GM10248 (cell line): Measurements from ENCODE around the gene SBNO2.

Experiments used
- CTCF ChIA-PET: fragments of 300-600 bp; sonication (Branson Sonifier 250); formaldehyde crosslinking; extraction: SDS; loops from one replicate; lab custom pipeline; 2021; ENCODE audit warnings: antibody characterized with exemption; lab: Yijun Ruan, JAX
- POLR2A ChIA-PET: fragments of 350-650 bp; sonication (Branson Sonifier 250); formaldehyde crosslinking; extraction: SDS; loops from one replicate; lab custom pipeline; 2020; ENCODE audit warnings: antibody characterized with exemption; lab: Yijun Ruan, JAX
- DNase-seq: peaks from one replicate; pipeline ENCODE4 v3.0.0; 2012; ENCODE audit errors: extremely low spot score
- TF ChIP-seq, protein P1 (sequence below): IDR thresholded peaks from 2 replicates; pipeline ENCODE4 v1.5.1; 2012; ENCODE audit warnings: mild to moderate bottlenecking, low read depth; ENCODE audit errors: extremely low read depth, missing control alignments, control extremely low read depth

SBNO2 gene

GRCh38 chr19:1082928-1083816 lies 90.9 kb downstream of the SBNO2 start:
- no peak for DNase-seq
- ChIA-PET CTCF (interaction anchor here (1.5 to 2.4 kb wide), 2 partner anchors 11 to 16 kb away, joined by 4 to 10 read pairs; partner anchors contain the start of gene ARHGAP45), POLR2A (interaction anchor here (1.0 kb wide), 1 partner anchor 8 kb away, joined by 3 read pairs; no protein-coding TSS in a partner anchor)
- TF ChIP-seq, protein P1, sequence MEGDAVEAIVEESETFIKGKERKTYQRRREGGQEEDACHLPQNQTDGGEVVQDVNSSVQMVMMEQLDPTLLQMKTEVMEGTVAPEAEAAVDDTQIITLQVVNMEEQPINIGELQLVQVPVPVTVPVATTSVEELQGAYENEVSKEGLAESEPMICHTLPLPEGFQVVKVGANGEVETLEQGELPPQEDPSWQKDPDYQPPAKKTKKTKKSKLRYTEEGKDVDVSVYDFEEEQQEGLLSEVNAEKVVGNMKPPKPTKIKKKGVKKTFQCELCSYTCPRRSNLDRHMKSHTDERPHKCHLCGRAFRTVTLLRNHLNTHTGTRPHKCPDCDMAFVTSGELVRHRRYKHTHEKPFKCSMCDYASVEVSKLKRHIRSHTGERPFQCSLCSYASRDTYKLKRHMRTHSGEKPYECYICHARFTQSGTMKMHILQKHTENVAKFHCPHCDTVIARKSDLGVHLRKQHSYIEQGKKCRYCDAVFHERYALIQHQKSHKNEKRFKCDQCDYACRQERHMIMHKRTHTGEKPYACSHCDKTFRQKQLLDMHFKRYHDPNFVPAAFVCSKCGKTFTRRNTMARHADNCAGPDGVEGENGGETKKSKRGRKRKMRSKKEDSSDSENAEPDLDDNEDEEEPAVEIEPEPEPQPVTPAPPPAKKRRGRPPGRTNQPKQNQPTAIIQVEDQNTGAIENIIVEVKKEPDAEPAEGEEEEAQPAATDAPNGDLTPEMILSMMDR = no peak

DNA sequence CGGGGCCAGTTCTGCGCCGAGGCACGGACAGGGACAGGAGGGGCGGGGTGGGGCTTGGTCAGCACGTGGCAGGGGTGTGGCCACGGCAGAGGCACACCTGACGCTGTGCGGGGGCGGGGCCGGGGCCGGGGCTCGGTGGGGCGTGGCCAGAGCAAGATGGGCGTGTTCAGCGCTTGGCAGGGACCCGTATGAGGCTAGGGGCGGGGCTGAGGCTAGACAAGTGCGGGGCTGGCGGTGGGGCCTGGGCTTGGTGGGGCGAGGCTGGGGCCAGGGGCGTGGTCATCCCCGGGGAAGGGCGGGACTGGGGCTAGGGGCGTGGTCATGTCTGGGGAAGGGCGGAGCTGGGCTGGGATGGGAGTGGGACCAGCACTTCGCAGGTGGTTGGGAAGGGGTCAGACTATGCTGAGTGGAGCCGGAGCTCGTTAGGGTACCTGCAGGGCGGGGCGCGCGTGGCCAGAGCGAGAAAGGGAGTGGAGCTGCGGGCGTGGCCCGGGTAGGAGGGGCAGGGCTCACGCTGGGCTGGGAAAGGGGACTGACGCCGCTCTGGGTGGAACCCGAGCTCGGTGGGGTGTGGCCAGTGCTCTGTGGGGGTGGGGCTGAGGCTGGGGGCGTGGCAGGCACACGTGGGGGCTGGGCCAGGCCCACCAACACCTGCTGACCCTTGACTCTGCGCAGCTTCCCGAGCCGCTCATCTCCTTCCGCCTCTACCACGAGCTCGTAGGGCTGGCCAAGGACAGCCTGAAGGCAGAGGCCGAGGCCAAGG lies 91.7 kb downstream of the SBNO2 start:
- peak; percentile 83 for DNase-seq
- POLR2A ChIA-PET = interaction anchor here (0.6 kb wide), 1 partner anchor 8 kb away, joined by 4 read pairs; no protein-coding TSS in a partner anchor
- CTCF ChIA-PET = interaction anchor here (1.5 kb wide), 1 partner anchor 15 kb away, joined by 4 read pairs; the partner anchor contains the start of gene ARHGAP45
- TF ChIP-seq, protein P1 = no peak

DNA sequence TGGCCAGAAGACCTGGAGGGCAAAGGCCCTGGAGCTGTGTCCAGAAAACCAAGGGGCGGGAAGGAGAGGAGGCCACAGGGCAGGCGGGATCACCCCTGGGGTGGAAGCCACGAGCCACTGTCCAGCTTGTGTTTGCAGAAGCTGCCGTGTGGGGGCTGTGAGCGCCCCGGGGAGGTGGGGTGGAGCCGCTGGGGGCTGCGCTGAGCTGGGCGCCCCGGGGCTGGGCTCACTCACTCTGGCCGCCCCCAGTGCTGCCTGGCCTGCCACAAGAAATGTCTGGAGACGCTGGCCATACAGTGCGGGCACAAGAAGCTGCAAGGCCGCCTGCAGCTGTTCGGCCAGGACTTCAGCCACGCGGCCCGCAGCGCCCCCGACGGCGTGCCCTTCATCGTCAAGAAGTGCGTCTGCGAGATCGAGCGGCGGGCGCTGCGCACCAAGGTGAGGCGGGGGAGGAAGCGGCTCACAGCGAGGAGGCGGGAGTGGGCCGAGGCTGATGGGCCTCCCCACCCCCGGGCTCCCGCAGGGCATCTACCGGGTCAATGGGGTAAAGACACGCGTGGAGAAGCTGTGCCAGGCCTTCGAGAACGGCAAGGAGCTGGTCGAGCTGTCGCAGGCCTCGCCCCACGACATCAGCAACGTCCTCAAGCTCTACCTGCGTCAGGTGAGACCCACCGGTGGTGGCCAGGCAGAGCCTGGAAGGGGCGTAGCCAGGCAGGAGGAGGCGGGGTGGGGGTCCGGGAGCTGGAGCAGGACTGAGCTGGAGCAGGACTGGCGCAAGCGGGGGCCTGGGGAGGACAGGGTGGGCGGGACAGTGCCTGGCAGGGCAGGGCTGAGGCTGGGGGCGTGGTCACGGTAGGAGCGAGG lies 92.5 kb downstream of the SBNO2 start:
- ChIA-PET POLR2A (no interaction called here), CTCF (interaction anchor here (0.8 to 1.6 kb wide), 3 partner anchors 8 to 19 kb away, joined by 3 to 4 read pairs (median 4); partner anchors contain the start of gene ARHGAP45)
- TF ChIP-seq, protein P1 = no peak
- no peak for DNase-seq

DNA sequence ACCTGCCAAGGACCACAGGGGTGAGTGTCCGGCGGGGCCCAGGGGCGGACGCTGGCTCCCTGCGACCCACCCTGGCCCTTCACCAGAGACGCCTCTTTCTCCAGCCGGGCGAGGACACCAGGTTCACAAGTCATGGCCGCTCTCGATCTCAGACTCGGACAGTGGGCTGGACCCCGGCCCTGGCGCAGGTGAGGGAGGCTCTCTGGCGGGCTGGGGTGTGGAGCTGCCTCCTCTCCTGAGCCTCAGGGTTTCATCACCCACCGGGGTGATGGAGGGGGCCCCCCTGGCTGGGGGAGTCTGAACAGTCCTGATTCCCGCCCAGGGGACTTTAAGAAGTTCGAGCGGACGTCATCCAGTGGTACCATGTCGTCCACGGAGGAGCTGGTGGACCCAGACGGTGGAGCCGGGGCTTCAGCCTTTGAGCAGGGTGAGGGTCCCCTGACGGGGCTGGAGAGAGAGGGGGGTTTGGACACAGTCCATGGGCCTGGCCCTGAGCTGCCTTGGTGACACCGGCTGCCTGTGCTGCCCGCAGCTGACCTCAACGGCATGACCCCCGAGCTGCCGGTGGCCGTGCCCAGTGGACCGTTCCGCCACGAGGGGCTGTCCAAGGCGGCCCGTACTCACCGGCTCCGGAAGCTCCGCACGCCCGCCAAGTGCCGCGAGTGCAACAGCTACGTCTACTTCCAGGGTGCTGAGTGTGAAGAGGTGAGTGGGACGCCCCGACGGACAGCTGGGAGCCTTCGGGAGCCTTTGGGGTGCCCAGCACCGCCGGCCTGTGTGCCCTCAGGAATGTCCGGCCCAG lies 93.5 kb downstream of the SBNO2 start:
- POLR2A ChIA-PET = no interaction called here
- CTCF ChIA-PET = interaction anchor here (0.8 to 1.6 kb wide), 2 partner anchors 9 to 18 kb away, joined by 3 to 4 read pairs; no protein-coding TSS in a partner anchor
- TF ChIP-seq, protein P1 = no peak
- no peak for DNase-seq

DNA sequence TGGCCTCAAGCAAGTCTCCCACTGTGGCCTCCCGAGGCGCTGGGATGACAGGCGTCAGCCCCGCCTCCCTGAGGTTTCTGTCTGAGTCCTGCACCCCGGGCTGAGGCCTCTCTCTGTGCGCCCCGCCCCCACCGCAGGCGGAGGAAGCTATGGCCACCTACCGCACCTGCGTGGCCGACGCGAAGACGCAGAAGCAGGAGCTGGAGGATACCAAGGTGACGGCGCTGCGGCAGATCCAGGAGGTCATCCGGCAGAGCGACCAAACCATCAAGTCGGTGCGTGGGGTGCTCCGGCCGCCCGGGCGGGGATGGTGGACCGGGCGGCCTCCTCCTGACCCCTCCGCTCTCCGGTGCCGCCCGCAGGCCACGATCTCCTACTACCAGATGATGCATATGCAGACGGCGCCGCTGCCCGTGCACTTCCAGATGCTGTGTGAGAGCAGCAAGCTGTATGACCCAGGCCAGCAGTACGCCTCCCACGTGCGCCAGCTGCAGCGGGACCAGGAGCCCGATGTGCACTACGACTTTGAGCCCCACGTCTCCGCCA lies 94.4 kb downstream of the SBNO2 start:
- no peak for DNase-seq
- POLR2A ChIA-PET = no interaction called here
- CTCF ChIA-PET = interaction anchor here (1.3 to 1.6 kb wide), 2 partner anchors 7 to 10 kb away, joined by 4 to 5 read pairs; no protein-coding TSS in a partner anchor
- TF ChIP-seq, protein P1 = no peak
